CD4-positive, CD25-positive, alpha-beta regulatory T cell (primary cell): Measurements from ENCODE around the gene PDGFD. TPM values are rescaled to one million over a fixed set of nuclear protein-coding genes. Genes with fewer than 3 reads are reported as not detected.

Source experiments
- ATAC-seq, 2 donors: fragments of 150-1000 bp; cut with Tn5 transposase; one replicate each; pipeline ENCODE4 v1.10.0; 2021; ENCODE audit warnings: low read depth in 2 of 2, moderate number of reproducible peaks in 2 of 2, moderate library complexity in 1 of 2
- DNase-seq, 3 donors: peaks; one replicate each; pipeline versions ENCODE4 v3.0.0 to v3.0.0-alpha.2; 2012 to 2022; ENCODE audit warnings: mixed read lengths in 1 of 3
- H3K27ac ChIP-seq: one replicate; pipeline ENCODE4 v1.7.0; 2013; ENCODE audit warnings: mild to moderate bottlenecking, low read length; ENCODE audit not compliant: insufficient read depth, poor library complexity, severe bottlenecking
- H3K27me3 ChIP-seq: one replicate; pipeline ENCODE4 v1.7.0; 2013; ENCODE audit warnings: low read length; ENCODE audit not compliant: control insufficient read depth, insufficient read depth
- H3K36me3 ChIP-seq: one replicate; pipeline ENCODE4 v1.7.0; 2013; ENCODE audit warnings: mild to moderate bottlenecking, low read length, moderate library complexity; ENCODE audit not compliant: control insufficient read depth, insufficient read depth
- H3K4me1 ChIP-seq: 2 replicates; pipeline ENCODE4 v1.7.0; 2013; ENCODE audit warnings: mild to moderate bottlenecking, low read length; ENCODE audit not compliant: insufficient read depth, control insufficient read depth, poor library complexity, severe bottlenecking
- H3K4me3 ChIP-seq: one replicate; pipeline ENCODE4 v1.7.0; 2013; ENCODE audit warnings: low read depth, mild to moderate bottlenecking, low read length, moderate library complexity
- H3K9me3 ChIP-seq, 2 experiments: 1 replicate in 1 of 2; 2 replicates in 1 of 2; pipeline ENCODE4 v1.7.0; 2013; ENCODE audit warnings: low read length in 2 of 2, mild to moderate bottlenecking in 1 of 2, moderate library complexity in 1 of 2; ENCODE audit not compliant: control insufficient read depth in 2 of 2
- H3K27ac Mint-ChIP-seq, 3 donors: one replicate each; pipeline ENCODE4 v1.8.0; 2020 to 2022; ENCODE audit warnings: mild to moderate bottlenecking in 3 of 3, mixed read lengths in 3 of 3, moderate library complexity in 2 of 3
- H3K27me3 Mint-ChIP-seq: one replicate; pipeline ENCODE4 v1.8.0; 2022; ENCODE audit warnings: mild to moderate bottlenecking, mixed read lengths
- H3K36me3 Mint-ChIP-seq: one replicate; pipeline ENCODE4 v1.8.0; 2020; ENCODE audit warnings: mixed read lengths
- H3K4me1 Mint-ChIP-seq, 4 donors: one replicate each; pipeline ENCODE4 v1.8.0; 2020 to 2022; ENCODE audit warnings: mixed read lengths in 4 of 4, mild to moderate bottlenecking in 1 of 4
- H3K4me3 Mint-ChIP-seq, 4 donors: one replicate each; pipeline ENCODE4 v1.8.0; 2020 to 2022; ENCODE audit warnings: mild to moderate bottlenecking in 4 of 4, mixed read lengths in 4 of 4, moderate library complexity in 3 of 4
- H3K9me3 Mint-ChIP-seq, 7 donors: one replicate each; pipeline ENCODE4 v1.8.0; 2020 to 2022; ENCODE audit warnings: mixed read lengths in 7 of 7, mild to moderate bottlenecking in 3 of 7, moderate library complexity in 2 of 7
- polyA plus RNA-seq, 4 donors: library from polyadenylated mRNA; unstranded; fragments of 300-500 nt; fragmentation: Illumina TruSeq; gene quantifications; one replicate each; pipeline ENCODE4 v1.2.3, GENCODE V29; 2021
- total RNA-seq: library from RNA; stranded (reverse); gene quantifications from one replicate; pipeline ENCODE4 v1.2.3, GENCODE V29; 2022

PDGFD gene
- total and polyA plus RNA-seq, 5 donors from 2014 or later, result 0.05 TPM; not detected in 4

DNA sequence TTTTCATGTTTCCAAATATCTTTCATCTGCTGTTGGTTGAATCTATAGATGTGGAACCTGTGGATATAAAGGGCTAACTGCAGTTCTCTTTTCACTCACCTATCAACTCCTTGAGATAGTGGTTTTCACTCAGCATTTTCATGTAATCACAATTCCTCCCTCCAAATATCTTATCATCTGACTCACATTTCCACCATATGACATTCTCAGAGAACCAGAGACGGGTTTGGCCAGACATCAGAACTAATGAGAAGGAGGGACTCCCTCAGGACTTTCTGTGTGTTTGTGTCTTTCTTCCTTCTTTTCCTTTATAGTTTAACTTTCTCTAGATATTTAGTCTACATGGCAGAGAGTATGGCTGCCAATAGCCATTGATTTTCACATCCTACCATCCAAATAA lies 262.3 kb downstream of the PDGFD start:
- no peak overlapping the region for H3K27ac Mint-ChIP-seq
- no peaks in the 10 kb centered on the region for H3K4me1 ChIP-seq

DNA sequence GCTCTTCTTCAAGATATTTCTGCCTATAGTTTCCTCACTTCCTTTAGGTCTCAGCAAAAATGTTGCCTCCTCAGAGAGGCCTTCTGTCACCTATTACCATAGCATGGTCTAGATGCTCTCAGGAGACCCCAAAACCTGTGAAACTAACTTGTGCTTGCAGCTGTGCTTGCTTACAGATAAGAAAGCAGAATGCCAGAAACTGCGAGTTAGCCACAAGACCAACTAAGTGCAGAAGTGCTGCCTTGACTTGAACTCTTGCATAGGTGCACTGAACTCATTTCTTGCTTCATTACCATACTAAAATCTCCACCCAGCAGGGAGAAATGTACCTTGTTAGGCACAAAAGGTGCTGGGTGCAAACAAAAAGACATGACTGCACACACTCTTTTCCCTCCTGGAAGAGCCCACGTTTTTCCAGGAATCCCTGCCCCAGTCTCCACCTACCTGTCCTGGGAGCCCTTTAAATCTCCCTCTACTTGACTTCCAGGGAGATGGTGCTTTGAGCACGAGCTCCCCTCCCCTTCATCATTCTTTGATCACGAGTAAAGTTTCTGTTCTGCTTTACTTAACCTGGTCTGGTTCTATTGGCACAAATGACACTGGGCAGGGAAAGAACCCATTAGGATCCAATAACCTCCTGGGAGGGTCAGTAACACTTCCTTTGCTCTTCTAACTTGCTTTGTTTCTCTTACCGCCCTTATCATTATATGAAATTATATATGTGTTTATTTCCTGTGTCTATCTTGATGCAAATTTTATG lies 265.2 kb downstream of the PDGFD start:
- Mint-ChIP-seq H3K4me1 (no peaks in the 10 kb centered on the region), H3K36me3 (no peaks in the 10 kb centered on the region), H3K9me3 (peaks cover 0 to 5% (median 1%) of the 10 kb centered on the region in 7 donors), H3K27ac (peak overlapping the region in 1 of 3 donors; percentile 48), H3K27me3 (no peaks in the 10 kb centered on the region), H3K4me3 (peak overlapping the region in 1 of 4 donors; percentile 43)
- Histone ChIP-seq H3K27ac (no peak overlapping the region), H3K4me3 (no peak overlapping the region), H3K27me3 (no peaks in the 10 kb centered on the region), H3K9me3 (no peaks in the 10 kb centered on the region), H3K36me3 (no peaks in the 10 kb centered on the region), H3K4me1 (no peaks in the 10 kb centered on the region)
- no peak for ATAC-seq
- DNase-seq, result no peak

More for the DNA sequence above, 262.3 kb downstream of the PDGFD start:
- no peak for DNase-seq
- Mint-ChIP-seq H3K27me3 (no peaks in the 10 kb centered on the region), H3K4me3 (no peak overlapping the region), H3K9me3 (peaks cover 0 to 4% (median 2%) of the 10 kb centered on the region in 7 donors), H3K36me3 (no peaks in the 10 kb centered on the region), H3K4me1 (no peaks in the 10 kb centered on the region)
- H3K4me3 ChIP-seq, result no peak overlapping the region
- no peaks in the 10 kb centered on the region for H3K36me3 ChIP-seq
- no peak for ATAC-seq
- H3K27me3 ChIP-seq, result no peaks in the 10 kb centered on the region
- no peaks in the 10 kb centered on the region for H3K9me3 ChIP-seq
- H3K27ac ChIP-seq, result no peak overlapping the region

DNA sequence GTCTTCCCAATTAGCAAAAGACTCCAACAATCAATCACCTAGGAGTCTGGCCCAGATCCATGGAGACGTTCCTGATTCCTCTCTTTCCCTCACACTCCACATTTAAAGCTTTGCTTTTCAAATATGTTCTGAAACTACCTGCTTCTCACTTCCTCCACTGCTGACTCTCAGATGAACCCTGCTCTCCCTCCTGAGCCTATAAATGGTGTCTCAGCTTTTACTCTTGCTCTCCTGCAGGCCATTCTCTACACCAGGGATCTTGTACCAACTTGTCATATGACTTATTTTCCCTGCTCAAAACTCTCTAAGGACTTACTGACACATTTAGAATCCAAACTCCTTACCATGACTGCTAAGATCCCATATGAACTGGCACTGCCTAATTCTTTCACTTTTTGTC lies 265.9 kb downstream of the PDGFD start:
- H3K4me1 ChIP-seq, result no peaks in the 10 kb centered on the region
- H3K4me1 Mint-ChIP-seq, result no peaks in the 10 kb centered on the region
- no peak overlapping the region for H3K27ac ChIP-seq
- H3K9me3 ChIP-seq, result no peaks in the 10 kb centered on the region
- no peaks in the 10 kb centered on the region for H3K27me3 Mint-ChIP-seq
- peak overlapping the region in 1 of 4 donors; percentile 43 for H3K4me3 Mint-ChIP-seq
- H3K4me3 ChIP-seq, result no peak overlapping the region
- no peaks in the 10 kb centered on the region for H3K36me3 Mint-ChIP-seq
- DNase-seq (no peak), ATAC-seq (no peak)
- no peak overlapping the region for H3K27ac Mint-ChIP-seq
- H3K27me3 ChIP-seq, result no peaks in the 10 kb centered on the region
- H3K9me3 Mint-ChIP-seq, result peaks cover 0 to 5% (median 1%) of the 10 kb centered on the region in 7 donors
- H3K36me3 ChIP-seq, result no peaks in the 10 kb centered on the region

DNA sequence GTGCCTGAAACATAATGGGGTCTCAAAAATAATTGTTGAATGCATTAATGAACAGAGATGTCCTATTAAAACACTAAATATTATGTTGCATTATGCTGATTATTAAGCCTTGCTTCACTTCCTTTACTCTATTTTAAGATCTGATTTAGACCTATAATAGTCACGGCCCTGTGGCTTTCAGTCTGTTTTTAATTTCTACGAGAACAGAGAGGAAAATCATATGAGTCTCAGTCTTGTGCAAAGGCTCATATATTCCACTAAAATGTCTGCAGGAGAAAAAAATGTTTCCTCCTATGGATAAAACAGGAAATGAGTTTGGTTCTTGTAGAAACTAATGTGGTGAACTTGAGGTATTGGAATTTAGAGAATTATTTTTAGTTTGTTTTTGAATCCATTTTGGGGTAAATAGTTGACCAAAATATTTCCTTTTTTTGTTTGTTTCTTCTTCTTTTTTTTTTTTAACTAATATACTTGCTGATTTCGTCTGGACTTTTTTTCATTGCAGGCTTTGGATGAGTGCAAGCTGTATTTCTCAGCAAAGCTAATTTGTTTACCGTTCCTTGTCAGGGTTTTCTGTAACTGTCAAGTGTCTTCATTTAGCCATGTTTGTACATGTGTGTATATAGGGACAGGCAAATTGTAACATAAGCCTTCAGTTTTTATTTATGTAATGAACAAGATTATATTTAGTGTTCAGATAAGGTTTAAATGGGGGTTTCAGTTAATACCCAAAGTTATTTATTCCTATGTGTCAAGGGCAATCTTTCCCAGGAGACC lies 266.6 kb downstream of the PDGFD start:
- no peak overlapping the region for H3K27ac ChIP-seq
- no peaks in the 10 kb centered on the region for H3K36me3 Mint-ChIP-seq
- H3K4me3 ChIP-seq, result no peak overlapping the region
- no peaks in the 10 kb centered on the region for H3K27me3 Mint-ChIP-seq
- no peaks in the 10 kb centered on the region for H3K36me3 ChIP-seq
- H3K4me3 Mint-ChIP-seq, result no peak overlapping the region
- ATAC-seq (no peak), DNase-seq (no peak)
- no peaks in the 10 kb centered on the region for H3K9me3 ChIP-seq
- H3K4me1 Mint-ChIP-seq, result no peaks in the 10 kb centered on the region
- no peaks in the 10 kb centered on the region for H3K27me3 ChIP-seq
- peaks cover 0 to 5% (median 2%) of the 10 kb centered on the region in 7 donors for H3K9me3 Mint-ChIP-seq
- no peak overlapping the region for H3K27ac Mint-ChIP-seq
- H3K4me1 ChIP-seq, result no peaks in the 10 kb centered on the region

DNA sequence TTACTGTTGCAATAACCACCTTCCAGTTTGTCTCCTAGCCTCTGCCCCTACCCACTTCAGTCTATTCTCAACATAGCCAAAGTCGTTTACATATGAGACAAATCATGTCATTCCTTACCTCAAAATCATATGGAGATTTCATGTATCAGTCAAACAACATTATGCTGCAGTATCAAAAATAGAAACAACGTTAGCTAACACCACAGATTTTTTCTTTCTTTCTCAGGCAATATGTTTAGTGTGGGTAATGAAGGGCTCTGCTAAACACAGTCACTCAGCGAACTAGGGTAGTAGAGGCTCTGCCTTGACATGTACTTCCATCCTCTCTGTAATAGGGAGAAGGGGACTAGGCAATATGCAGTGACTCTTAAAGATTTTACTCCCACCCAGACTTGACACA lies 268.8 kb downstream of the PDGFD start:
- no peaks in the 10 kb centered on the region for H3K27me3 Mint-ChIP-seq
- no peaks in the 10 kb centered on the region for H3K4me1 Mint-ChIP-seq
- peaks cover 0 to 1% of the 10 kb centered on the region in 2 experiments for H3K9me3 ChIP-seq
- H3K9me3 Mint-ChIP-seq, result peaks cover 1 to 11% (median 6%) of the 10 kb centered on the region in 7 donors
- DNase-seq (no peak), ATAC-seq (no peak)
- H3K4me3 Mint-ChIP-seq, result no peak overlapping the region
- no peaks in the 10 kb centered on the region for H3K36me3 ChIP-seq
- H3K36me3 Mint-ChIP-seq, result no peaks in the 10 kb centered on the region
- no peak overlapping the region for H3K4me3 ChIP-seq
- no peaks in the 10 kb centered on the region for H3K27me3 ChIP-seq
- no peaks in the 10 kb centered on the region for H3K4me1 ChIP-seq
- H3K27ac ChIP-seq, result no peak overlapping the region
- no peak overlapping the region for H3K27ac Mint-ChIP-seq

DNA sequence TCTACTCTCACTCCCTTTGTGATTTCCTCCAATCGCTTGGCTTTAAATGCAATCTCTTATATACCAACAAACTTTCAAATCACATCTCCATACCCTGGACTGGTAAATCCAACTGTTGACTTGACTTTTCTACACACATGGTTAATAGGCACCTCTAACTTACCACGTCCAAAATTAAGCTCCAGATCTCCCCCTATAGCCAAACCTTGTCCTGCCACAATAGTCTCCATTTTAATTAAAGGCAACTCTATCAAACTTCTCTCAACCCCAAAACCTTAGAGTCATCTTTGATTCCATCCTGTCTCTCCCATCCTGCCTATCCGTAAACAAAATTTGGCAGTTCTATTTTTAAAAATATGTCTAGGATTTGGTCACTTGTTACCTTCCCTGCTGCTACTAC lies 269.3 kb downstream of the PDGFD start:
- no peaks in the 10 kb centered on the region for H3K36me3 Mint-ChIP-seq
- H3K9me3 Mint-ChIP-seq, result peaks cover 1 to 11% (median 6%) of the 10 kb centered on the region in 7 donors
- no peaks in the 10 kb centered on the region for H3K4me1 Mint-ChIP-seq
- DNase-seq, result no peak
- ATAC-seq, result no peak
- no peak overlapping the region for H3K27ac Mint-ChIP-seq
- H3K27me3 Mint-ChIP-seq, result no peaks in the 10 kb centered on the region
- H3K4me3 Mint-ChIP-seq, result no peak overlapping the region
- no peaks in the 10 kb centered on the region for H3K36me3 ChIP-seq
- H3K4me3 ChIP-seq, result no peak overlapping the region
- no peaks in the 10 kb centered on the region for H3K4me1 ChIP-seq
- no peak overlapping the region for H3K27ac ChIP-seq
- H3K27me3 ChIP-seq, result no peaks in the 10 kb centered on the region
- H3K9me3 ChIP-seq, result peaks cover 0 to 6% of the 10 kb centered on the region in 2 experiments

DNA sequence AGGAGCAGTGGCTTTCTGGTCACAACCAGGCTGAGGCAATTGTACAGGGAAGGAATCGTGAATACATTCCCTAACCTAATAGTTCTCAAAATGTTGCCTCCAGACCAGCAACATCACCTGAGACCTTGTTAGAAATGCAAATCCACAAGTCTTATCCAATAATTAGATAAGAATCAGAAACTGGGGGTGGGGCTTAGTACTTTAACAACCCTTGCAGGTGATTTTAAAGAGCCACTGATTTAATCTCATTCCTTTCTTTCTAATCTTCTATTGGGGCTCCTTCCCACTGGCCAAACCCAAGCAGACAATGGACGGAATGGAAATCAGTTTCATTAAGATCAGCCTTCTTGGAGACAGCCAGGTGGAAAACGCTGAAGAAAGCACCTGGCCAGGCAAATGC lies 269.9 kb downstream of the PDGFD start:
- DNase-seq (no peak), ATAC-seq (no peak)
- no peaks in the 10 kb centered on the region for H3K27me3 Mint-ChIP-seq
- H3K9me3 ChIP-seq, result peaks cover 0 to 6% of the 10 kb centered on the region in 2 experiments
- no peak overlapping the region for H3K27ac Mint-ChIP-seq
- H3K36me3 ChIP-seq, result no peaks in the 10 kb centered on the region
- peaks cover 3 to 11% (median 6%) of the 10 kb centered on the region in 7 donors for H3K9me3 Mint-ChIP-seq
- no peaks in the 10 kb centered on the region for H3K4me1 Mint-ChIP-seq
- H3K4me1 ChIP-seq, result no peaks in the 10 kb centered on the region
- H3K27me3 ChIP-seq, result no peaks in the 10 kb centered on the region
- H3K4me3 Mint-ChIP-seq, result no peak overlapping the region
- no peak overlapping the region for H3K27ac ChIP-seq
- no peak overlapping the region for H3K4me3 ChIP-seq
- no peaks in the 10 kb centered on the region for H3K36me3 Mint-ChIP-seq
